ENCODE data around the gene PGBD5.

PGBD5 gene

GRCh38 chr1:230350208-230350921 is 75.8 kb downstream of the PGBD5 start:
- Histone ChIP-seq H3K9me3 (ENCODE audit: control insufficient read depth, low read length) (no peaks in the 10 kb centered on the region), H3K4me1 (ENCODE audit: control insufficient read depth, insufficient read depth, low read length) (no peaks in the 10 kb centered on the region), H3K4me3 (ENCODE audit: low read length) (no peak overlapping the region), H3K9ac (ENCODE audit: low read length) (no peak overlapping the region), H3K27me3 (ENCODE audit: control insufficient read depth, insufficient read depth, low read length) (no peaks in the 10 kb centered on the region), H3K36me3 (ENCODE audit: control insufficient read depth, insufficient read depth, low read length) (no peaks in the 10 kb centered on the region)

DNA sequence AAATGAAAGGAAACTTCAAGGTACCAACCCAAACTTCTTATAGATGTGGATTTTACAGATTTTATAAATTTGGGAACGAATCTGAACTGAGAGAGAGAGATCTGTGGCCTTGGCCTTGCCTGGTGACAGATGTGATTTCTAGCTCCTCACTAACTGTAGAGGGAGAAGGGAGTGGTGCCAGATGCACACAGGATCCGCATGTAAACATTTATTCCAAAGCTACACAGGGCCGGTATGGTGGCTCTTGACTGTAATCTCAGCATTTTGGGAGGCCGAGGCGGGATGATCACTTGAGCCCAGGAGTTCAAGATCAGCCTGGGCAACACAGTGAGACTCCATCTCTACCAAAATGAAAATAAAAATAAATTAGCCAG is 77.1 kb downstream of the PGBD5 start:
- Histone ChIP-seq H3K9ac (ENCODE audit: low read length) (no peak overlapping the region), H3K36me3 (ENCODE audit: control insufficient read depth, insufficient read depth, low read length) (no peaks in the 10 kb centered on the region), H3K9me3 (ENCODE audit: control insufficient read depth, low read length) (no peaks in the 10 kb centered on the region), H3K27me3 (ENCODE audit: control insufficient read depth, insufficient read depth, low read length) (no peaks in the 10 kb centered on the region), H3K4me3 (ENCODE audit: low read length) (no peak overlapping the region), H3K4me1 (ENCODE audit: control insufficient read depth, insufficient read depth, low read length) (no peaks in the 10 kb centered on the region)

- H3K4me3 ChIP-seq (ENCODE audit: low read length): no peak overlapping the region
- H3K9ac ChIP-seq (ENCODE audit: low read length): no peak overlapping the region
- no peaks in the 10 kb centered on the region for H3K27me3 ChIP-seq (ENCODE audit: control insufficient read depth, insufficient read depth, low read length)
- H3K4me1 ChIP-seq (ENCODE audit: control insufficient read depth, insufficient read depth, low read length): no peaks in the 10 kb centered on the region
- H3K36me3 ChIP-seq (ENCODE audit: control insufficient read depth, insufficient read depth, low read length): no peaks in the 10 kb centered on the region
- no peaks in the 10 kb centered on the region for H3K9me3 ChIP-seq (ENCODE audit: control insufficient read depth, low read length)
Observed at GRCh38 chr1:230348386-230349019, 77.6 kb downstream of the PGBD5 start.

DNA sequence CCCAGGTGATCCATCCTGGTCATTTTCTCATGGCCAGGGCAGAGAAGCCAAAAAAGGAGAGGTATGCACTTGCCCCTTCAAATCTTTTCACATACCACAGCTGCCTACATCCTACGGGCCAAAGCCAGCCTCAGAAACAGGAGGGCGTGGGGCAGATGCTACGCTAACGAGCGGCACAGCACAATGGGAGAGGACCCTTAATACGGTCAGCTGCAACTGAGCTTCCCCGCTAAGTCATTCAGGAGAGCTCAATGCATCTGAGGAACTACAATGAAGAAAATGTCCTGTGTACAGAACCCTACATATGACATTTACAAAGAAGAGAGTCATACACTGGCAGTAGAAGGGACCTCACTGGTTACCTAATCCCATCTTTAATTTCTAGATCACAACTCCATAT is 78.2 kb downstream of the PGBD5 start:
- Histone ChIP-seq H3K27me3 (ENCODE audit: control insufficient read depth, insufficient read depth, low read length) (no peaks in the 10 kb centered on the region), H3K4me1 (ENCODE audit: control insufficient read depth, insufficient read depth, low read length) (no peaks in the 10 kb centered on the region), H3K9me3 (ENCODE audit: control insufficient read depth, low read length) (no peaks in the 10 kb centered on the region), H3K36me3 (ENCODE audit: control insufficient read depth, insufficient read depth, low read length) (no peaks in the 10 kb centered on the region), H3K9ac (ENCODE audit: low read length) (no peak overlapping the region), H3K4me3 (ENCODE audit: low read length) (no peak overlapping the region)

DNA sequence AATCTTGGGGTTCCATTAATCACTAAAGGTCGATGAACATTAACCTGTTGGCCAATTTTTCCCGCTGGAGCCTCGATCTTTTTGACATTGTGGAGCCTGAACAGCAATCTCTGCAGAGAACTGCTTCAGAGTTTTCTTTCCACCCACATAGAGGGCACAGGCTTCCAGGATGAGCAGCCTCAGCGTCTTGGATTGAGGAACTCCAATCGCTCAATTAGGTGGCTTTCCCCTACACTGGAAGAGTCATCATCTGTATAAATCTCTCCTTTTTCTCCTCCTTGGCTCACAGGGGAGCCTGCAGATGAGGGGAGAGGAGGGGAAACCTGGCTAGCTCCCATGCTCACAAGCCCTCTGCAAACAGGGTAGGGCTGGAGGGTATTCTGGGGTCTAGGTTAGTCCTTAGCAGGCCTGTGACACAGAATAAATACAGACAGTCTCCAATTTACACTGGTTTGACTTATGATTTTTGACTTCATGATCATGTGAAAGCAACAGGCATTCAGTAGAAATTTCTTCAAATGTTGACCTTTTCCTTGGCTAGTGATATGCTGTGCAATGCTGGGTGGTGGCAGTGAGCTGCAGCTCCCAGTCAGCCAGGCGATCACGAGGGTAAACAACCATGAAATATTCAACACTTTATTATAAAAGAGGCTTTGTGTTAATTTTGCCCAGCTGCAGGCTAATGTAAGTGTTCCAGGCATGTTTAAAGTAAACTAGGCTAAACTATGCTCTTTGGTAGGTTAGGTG is 80.8 kb downstream of the PGBD5 start:
- no peaks in the 10 kb centered on the region for H3K4me1 ChIP-seq (ENCODE audit: control insufficient read depth, insufficient read depth, low read length)
- no peaks in the 10 kb centered on the region for H3K9me3 ChIP-seq (ENCODE audit: control insufficient read depth, low read length)
- H3K27me3 ChIP-seq (ENCODE audit: control insufficient read depth, insufficient read depth, low read length): no peaks in the 10 kb centered on the region
- no peak overlapping the region for H3K9ac ChIP-seq (ENCODE audit: low read length)
- no peak overlapping the region for H3K4me3 ChIP-seq (ENCODE audit: low read length)
- H3K36me3 ChIP-seq (ENCODE audit: control insufficient read depth, insufficient read depth, low read length): no peaks in the 10 kb centered on the region

DNA sequence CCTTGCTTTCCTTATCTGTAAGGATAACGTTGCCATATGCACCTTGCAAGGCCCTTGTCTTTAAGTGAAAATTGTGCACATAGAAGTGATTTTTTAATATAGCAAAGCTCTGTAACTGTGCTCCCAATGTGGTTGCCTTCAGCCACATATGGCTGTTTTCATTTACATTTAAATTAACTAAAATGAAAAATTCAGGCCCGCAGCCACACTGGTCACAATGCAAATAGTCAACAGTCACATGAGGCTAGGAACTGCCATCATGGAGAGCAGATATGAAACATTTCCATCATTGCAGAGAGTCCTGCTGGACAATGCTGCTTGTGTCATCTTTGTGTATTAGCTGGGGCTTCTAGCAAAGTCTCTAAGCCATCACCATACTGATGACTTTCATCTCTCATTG is 83.4 kb downstream of the PGBD5 start:
- H3K9ac ChIP-seq (ENCODE audit: low read length): no peak overlapping the region
- H3K4me1 ChIP-seq (ENCODE audit: control insufficient read depth, insufficient read depth, low read length): no peaks in the 10 kb centered on the region
- no peak overlapping the region for H3K4me3 ChIP-seq (ENCODE audit: low read length)
- no peaks in the 10 kb centered on the region for H3K9me3 ChIP-seq (ENCODE audit: control insufficient read depth, low read length)
- H3K27me3 ChIP-seq (ENCODE audit: control insufficient read depth, insufficient read depth, low read length): no peaks in the 10 kb centered on the region
- no peaks in the 10 kb centered on the region for H3K36me3 ChIP-seq (ENCODE audit: control insufficient read depth, insufficient read depth, low read length)

- Histone ChIP-seq H3K36me3 (ENCODE audit: control insufficient read depth, insufficient read depth, low read length) (no peaks in the 10 kb centered on the region), H3K4me3 (ENCODE audit: low read length) (no peak overlapping the region), H3K27me3 (ENCODE audit: control insufficient read depth, insufficient read depth, low read length) (no peaks in the 10 kb centered on the region), H3K9ac (ENCODE audit: low read length) (no peak overlapping the region), H3K9me3 (ENCODE audit: control insufficient read depth, low read length) (no peaks in the 10 kb centered on the region), H3K4me1 (ENCODE audit: control insufficient read depth, insufficient read depth, low read length) (no peaks in the 10 kb centered on the region)
Observed at GRCh38 chr1:230342019-230342418, 84.1 kb downstream of the PGBD5 start.

GRCh38 chr1:230341162-230341546 is 85.0 kb downstream of the PGBD5 start:
- Histone ChIP-seq H3K4me3 (ENCODE audit: low read length) (no peak overlapping the region), H3K4me1 (ENCODE audit: control insufficient read depth, insufficient read depth, low read length) (no peaks in the 10 kb centered on the region), H3K27me3 (ENCODE audit: control insufficient read depth, insufficient read depth, low read length) (no peaks in the 10 kb centered on the region), H3K36me3 (ENCODE audit: control insufficient read depth, insufficient read depth, low read length) (no peaks in the 10 kb centered on the region), H3K9me3 (ENCODE audit: control insufficient read depth, low read length) (no peaks in the 10 kb centered on the region), H3K9ac (ENCODE audit: low read length) (no peak overlapping the region)

- no peaks in the 10 kb centered on the region for H3K4me1 ChIP-seq (ENCODE audit: control insufficient read depth, insufficient read depth, low read length)
- no peaks in the 10 kb centered on the region for H3K36me3 ChIP-seq (ENCODE audit: control insufficient read depth, insufficient read depth, low read length)
- H3K9me3 ChIP-seq (ENCODE audit: control insufficient read depth, low read length): no peaks in the 10 kb centered on the region
- H3K9ac ChIP-seq (ENCODE audit: low read length): no peak overlapping the region
- H3K27me3 ChIP-seq (ENCODE audit: control insufficient read depth, insufficient read depth, low read length): no peaks in the 10 kb centered on the region
- H3K4me3 ChIP-seq (ENCODE audit: low read length): no peak overlapping the region
Observed at GRCh38 chr1:230340526-230341161, 85.5 kb downstream of the PGBD5 start.

DNA sequence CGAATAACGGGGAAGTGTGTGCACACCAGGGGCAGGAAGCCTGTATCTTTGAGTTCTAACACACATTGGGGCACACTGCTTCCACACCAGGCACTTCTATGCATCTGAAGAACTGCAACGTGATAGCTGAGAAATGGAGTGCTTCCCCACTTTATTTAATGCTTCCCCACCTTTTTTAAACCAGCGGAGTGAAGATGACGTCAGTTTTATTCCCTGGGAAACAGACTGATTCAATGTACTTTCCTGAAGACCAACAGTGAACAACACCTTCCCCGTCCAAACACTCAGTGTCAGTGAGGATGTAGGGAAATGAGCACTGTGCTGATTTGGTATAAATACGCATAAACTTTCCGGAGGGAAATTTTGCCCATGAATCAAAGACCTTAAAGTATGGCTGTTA is 87.1 kb downstream of the PGBD5 start:
- Histone ChIP-seq H3K9ac (ENCODE audit: low read length) (no peak overlapping the region), H3K4me3 (ENCODE audit: low read length) (no peak overlapping the region), H3K9me3 (ENCODE audit: control insufficient read depth, low read length) (no peaks in the 10 kb centered on the region), H3K27me3 (ENCODE audit: control insufficient read depth, insufficient read depth, low read length) (no peaks in the 10 kb centered on the region), H3K4me1 (ENCODE audit: control insufficient read depth, insufficient read depth, low read length) (no peaks in the 10 kb centered on the region), H3K36me3 (ENCODE audit: control insufficient read depth, insufficient read depth, low read length) (no peaks in the 10 kb centered on the region)

GRCh38 chr1:230337266-230337665 is 88.9 kb downstream of the PGBD5 start:
- Histone ChIP-seq H3K4me3 (ENCODE audit: low read length) (no peak overlapping the region), H3K4me1 (ENCODE audit: control insufficient read depth, insufficient read depth, low read length) (no peaks in the 10 kb centered on the region), H3K27me3 (ENCODE audit: control insufficient read depth, insufficient read depth, low read length) (no peaks in the 10 kb centered on the region), H3K36me3 (ENCODE audit: control insufficient read depth, insufficient read depth, low read length) (no peaks in the 10 kb centered on the region), H3K9me3 (ENCODE audit: control insufficient read depth, low read length) (no peaks in the 10 kb centered on the region), H3K9ac (ENCODE audit: low read length) (no peak overlapping the region)

All from mucosa of stomach (tissue), 1 donor.